Measurements from ENCODE around the gene CDC37L1.
A peak's percentile ranks its signal among the peaks of the same experiment; 100 is the strongest.
"Not testable (repeated sequence)": the region's sequence is repeated elsewhere in the genome, so short reads cannot be mapped to it uniquely, and the experiment has no call there.

CDC37L1 gene

DNA sequence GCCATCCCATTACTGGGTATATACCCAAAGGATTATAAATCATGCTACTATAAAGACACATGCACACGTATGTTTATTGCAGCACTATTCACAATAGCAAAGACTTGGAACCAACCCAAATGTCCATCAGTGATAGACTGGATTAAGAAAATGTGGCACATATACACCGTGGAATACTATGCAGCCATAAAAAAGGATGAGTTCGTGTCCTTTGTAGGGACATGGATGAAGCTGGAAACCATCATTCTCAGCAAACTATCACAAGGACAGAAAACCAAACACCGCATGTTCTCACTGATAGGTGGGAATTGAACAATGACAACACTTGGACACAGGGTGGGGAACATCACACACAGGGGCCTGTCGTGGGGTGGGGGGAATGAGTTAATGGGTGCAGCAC, 18.7 kb upstream of the CDC37L1 start:
- peaks cover 22% of the 10 kb centered on the region for H3K4me1 ChIP-seq (ENCODE audit: insufficient read depth, low read length)
- not testable (repeated sequence) for H3K27ac ChIP-seq (ENCODE audit: low read depth, low read length); H3K36me3 ChIP-seq (ENCODE audit: insufficient read depth, low read length); H3K27me3 ChIP-seq (ENCODE audit: control insufficient read depth in 1 of 2, insufficient read depth in 2 of 2, low read length in 2 of 2); H3K4me3 ChIP-seq (ENCODE audit: low read depth in 1 of 2, low read length in 2 of 2); H3K9me3 ChIP-seq (ENCODE audit: low read length); H3K9ac ChIP-seq (ENCODE audit: low read length)

GRCh38 chr9:4661165-4661564, 18.2 kb upstream of the CDC37L1 start:
- no peaks in the 10 kb centered on the region for H3K9me3 ChIP-seq (ENCODE audit: low read length)
- no peak overlapping the region for H3K9ac ChIP-seq (ENCODE audit: low read length)
- H3K4me3 ChIP-seq (ENCODE audit: low read depth in 1 of 2, low read length in 2 of 2), result no peak overlapping the region
- no peak overlapping the region for H3K27ac ChIP-seq (ENCODE audit: low read depth, low read length)
- H3K27me3 ChIP-seq (ENCODE audit: control insufficient read depth in 1 of 2, insufficient read depth in 2 of 2, low read length in 2 of 2), result no peaks in the 10 kb centered on the region
- peaks cover 27% of the 10 kb centered on the region for H3K4me1 ChIP-seq (ENCODE audit: insufficient read depth, low read length)
- H3K36me3 ChIP-seq (ENCODE audit: insufficient read depth, low read length), result no peaks in the 10 kb centered on the region

- Histone ChIP-seq H3K27me3 (ENCODE audit: control insufficient read depth in 1 of 2, insufficient read depth in 2 of 2, low read length in 2 of 2) (no peaks in the 10 kb centered on the region), H3K27ac (ENCODE audit: low read depth, low read length) (peak overlapping the region; percentile 71), H3K4me1 (ENCODE audit: insufficient read depth, low read length) (peaks cover 30% of the 10 kb centered on the region), H3K9me3 (ENCODE audit: low read length) (no peaks in the 10 kb centered on the region), H3K36me3 (ENCODE audit: insufficient read depth, low read length) (no peaks in the 10 kb centered on the region), H3K4me3 (ENCODE audit: low read depth in 1 of 2, low read length in 2 of 2) (peak overlapping the region; percentile 68 to 91), H3K9ac (ENCODE audit: low read length) (peak overlapping the region; percentile 59)
These were observed 17.8 kb upstream of the CDC37L1 start for GRCh38 chr9:4661611-4662010.

DNA sequence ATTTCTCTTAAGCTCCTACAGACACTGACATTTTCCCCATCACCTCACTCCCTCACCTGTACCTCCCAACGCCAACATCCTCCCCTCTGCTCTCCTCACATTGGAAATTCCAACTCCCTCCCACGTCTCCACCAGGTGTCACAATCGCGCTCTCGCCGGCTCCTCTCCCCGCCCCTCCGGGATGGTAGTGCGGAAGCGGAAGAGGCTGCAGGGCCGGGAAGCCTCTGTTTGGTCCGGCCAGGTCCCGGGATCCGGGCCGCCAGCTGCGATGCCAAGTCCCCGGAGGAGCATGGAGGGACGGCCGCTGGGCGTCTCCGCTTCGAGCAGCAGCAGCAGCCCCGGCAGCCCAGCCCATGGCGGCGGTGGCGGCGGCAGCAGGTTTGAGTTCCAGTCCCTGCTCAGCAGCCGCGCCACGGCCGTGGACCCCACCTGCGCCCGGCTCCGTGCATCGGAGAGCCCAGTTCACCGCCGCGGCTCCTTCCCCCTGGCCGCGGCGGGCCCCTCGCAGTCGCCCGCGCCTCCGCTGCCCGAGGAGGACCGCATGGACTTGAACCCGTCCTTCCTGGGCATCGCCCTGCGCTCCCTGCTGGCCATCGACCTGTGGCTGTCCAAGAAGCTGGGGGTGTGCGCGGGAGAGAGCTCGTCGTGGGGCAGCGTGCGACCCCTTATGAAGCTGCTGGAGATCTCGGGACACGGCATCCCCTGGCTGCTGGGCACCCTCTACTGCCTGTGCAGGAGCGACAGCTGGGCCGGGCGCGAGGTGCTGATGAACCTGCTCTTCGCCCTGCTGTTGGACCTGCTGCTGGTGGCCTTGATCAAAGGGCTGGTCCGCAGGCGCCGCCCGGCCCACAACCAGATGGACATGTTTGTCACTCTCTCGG, 17.0 kb upstream of the CDC37L1 start, which contains the start of gene PLPP6:
PLPP6 (plus strand) TSS at position 187 of the 881 bp plus-strand sequence; CDS start at position 269, 82 bp downstream.
- Histone ChIP-seq H3K27ac (ENCODE audit: low read depth, low read length) (peak within 1 kb of the TSS; percentile 71), H3K9me3 (ENCODE audit: low read length) (no peaks in the 10 kb centered on the region), H3K4me1 (ENCODE audit: insufficient read depth, low read length) (peaks cover 35% of the 10 kb centered on the region), H3K4me3 (ENCODE audit: low read depth in 1 of 2, low read length in 2 of 2) (peak within 1 kb of the TSS; percentile 68 to 91), H3K27me3 (ENCODE audit: control insufficient read depth in 1 of 2, insufficient read depth in 2 of 2, low read length in 2 of 2) (no peaks in the 10 kb centered on the region), H3K9ac (ENCODE audit: low read length) (peak within 1 kb of the TSS; percentile 59), H3K36me3 (ENCODE audit: insufficient read depth, low read length) (no peaks in the 10 kb centered on the region)

DNA sequence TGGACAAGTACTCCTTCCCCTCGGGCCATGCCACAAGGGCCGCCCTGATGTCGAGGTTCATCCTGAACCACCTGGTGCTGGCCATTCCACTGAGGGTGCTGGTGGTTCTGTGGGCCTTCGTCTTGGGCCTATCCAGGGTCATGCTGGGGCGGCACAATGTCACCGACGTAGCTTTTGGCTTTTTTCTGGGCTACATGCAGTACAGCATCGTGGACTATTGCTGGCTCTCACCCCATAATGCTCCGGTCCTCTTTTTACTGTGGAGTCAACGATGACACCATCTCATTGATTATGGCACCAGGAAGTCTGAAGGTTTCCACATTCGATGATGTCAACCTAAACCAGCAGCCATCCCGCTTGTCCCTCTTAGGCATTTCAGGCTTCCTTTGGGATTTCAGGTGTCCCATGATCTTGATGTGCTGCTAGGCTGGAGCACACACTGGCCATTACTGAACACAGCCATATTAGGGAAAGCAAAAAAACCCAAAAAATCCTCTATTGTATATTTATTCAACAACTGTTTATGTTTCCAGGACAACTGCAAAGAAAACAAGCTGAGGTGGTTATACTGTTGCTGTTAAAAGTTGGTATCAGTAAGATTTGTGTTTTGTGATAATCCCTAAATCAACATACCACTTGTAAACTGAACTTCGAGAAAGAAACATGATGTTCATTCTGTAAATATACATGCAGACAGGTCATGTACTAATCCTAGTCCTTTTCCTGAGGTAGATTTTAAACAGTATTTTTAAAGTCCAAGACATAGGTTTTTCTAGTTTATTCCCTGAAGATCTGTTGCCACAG, 16.2 kb upstream of the CDC37L1 start:
- Histone ChIP-seq H3K27ac (ENCODE audit: low read depth, low read length) (peak overlapping the region; percentile 71), H3K4me1 (ENCODE audit: insufficient read depth, low read length) (peaks cover 35% of the 10 kb centered on the region), H3K9ac (ENCODE audit: low read length) (no peak overlapping the region)

DNA sequence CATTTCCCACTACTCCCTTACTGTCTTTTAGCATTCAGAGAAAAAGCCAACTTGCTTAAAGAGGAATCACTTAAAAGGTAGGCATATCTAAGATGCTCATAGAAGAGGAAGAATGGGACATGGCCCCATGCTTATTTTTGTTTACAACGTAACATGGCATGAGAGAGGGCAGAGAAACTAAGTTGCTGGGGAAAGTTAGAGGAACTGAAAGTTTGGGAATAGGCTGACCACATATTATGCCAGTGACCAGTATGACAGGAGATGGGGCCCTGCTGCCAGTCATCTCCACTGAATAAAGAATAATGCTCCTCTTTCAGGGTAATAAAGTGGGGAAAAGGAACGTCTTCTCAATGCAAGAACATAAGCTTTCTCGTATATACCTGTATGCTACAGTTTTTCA, 15.4 kb upstream of the CDC37L1 start:
- Histone ChIP-seq H3K27ac (ENCODE audit: low read depth, low read length) (no peak overlapping the region), H3K4me3 (ENCODE audit: low read depth in 1 of 2, low read length in 2 of 2) (no peak overlapping the region), H3K9ac (ENCODE audit: low read length) (no peak overlapping the region), H3K9me3 (ENCODE audit: low read length) (no peaks in the 10 kb centered on the region), H3K27me3 (ENCODE audit: control insufficient read depth in 1 of 2, insufficient read depth in 2 of 2, low read length in 2 of 2) (no peaks in the 10 kb centered on the region), H3K4me1 (ENCODE audit: insufficient read depth, low read length) (peaks cover 35% of the 10 kb centered on the region), H3K36me3 (ENCODE audit: insufficient read depth, low read length) (no peaks in the 10 kb centered on the region)

More for the DNA sequence above, 16.2 kb upstream of the CDC37L1 start:
- Histone ChIP-seq H3K4me3 (ENCODE audit: low read depth in 1 of 2, low read length in 2 of 2) (peak overlapping the region; percentile 68 to 91), H3K27me3 (ENCODE audit: control insufficient read depth in 1 of 2, insufficient read depth in 2 of 2, low read length in 2 of 2) (no peaks in the 10 kb centered on the region), H3K9me3 (ENCODE audit: low read length) (no peaks in the 10 kb centered on the region), H3K36me3 (ENCODE audit: insufficient read depth, low read length) (no peaks in the 10 kb centered on the region)

DNA sequence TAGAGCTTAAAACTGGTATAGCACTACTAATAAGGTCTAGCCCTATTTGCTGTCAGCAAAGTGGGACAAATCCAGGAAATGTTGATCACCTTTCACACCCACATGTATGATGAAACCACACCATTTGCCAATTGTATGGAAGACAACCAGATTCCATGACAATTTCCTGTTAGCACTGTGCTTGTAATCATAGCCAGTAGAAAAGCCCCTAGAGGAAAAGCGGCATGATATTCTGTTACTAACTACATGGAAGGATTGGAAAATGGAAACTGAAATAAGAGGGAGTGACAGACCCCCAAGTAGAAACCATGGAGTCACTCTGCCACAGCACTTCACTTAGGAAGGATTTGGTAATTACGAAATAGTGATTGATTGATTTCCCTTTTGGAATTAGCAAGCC, 14.0 kb upstream of the CDC37L1 start:
- H3K9me3 ChIP-seq (ENCODE audit: low read length), result no peaks in the 10 kb centered on the region
- no peak overlapping the region for H3K4me3 ChIP-seq (ENCODE audit: low read depth in 1 of 2, low read length in 2 of 2)

GRCh38 chr9:4666042-4666699, 13.2 kb upstream of the CDC37L1 start, which contains the start of gene SPATA6L:
TSS of gene SPATA6L (minus strand) at chr9:4666480. CDS start at chr9:4666250, 230 bp downstream.
- Histone ChIP-seq H3K36me3 (ENCODE audit: insufficient read depth, low read length) (no peaks in the 10 kb centered on the region), H3K4me3 (ENCODE audit: low read depth in 1 of 2, low read length in 2 of 2) (peak within 1 kb of the TSS; percentile 44 to 61), H3K27ac (ENCODE audit: low read depth, low read length) (peak within 1 kb of the TSS; percentile 39), H3K4me1 (ENCODE audit: insufficient read depth, low read length) (peaks cover 35% of the 10 kb centered on the region), H3K9ac (ENCODE audit: low read length) (peak within 1 kb of the TSS; percentile 60), H3K9me3 (ENCODE audit: low read length) (no peaks in the 10 kb centered on the region), H3K27me3 (ENCODE audit: control insufficient read depth in 1 of 2, insufficient read depth in 2 of 2, low read length in 2 of 2) (no peaks in the 10 kb centered on the region)

More for the DNA sequence above, 14.0 kb upstream of the CDC37L1 start:
- Histone ChIP-seq H3K4me1 (ENCODE audit: insufficient read depth, low read length) (peaks cover 35% of the 10 kb centered on the region), H3K27me3 (ENCODE audit: control insufficient read depth in 1 of 2, insufficient read depth in 2 of 2, low read length in 2 of 2) (no peaks in the 10 kb centered on the region), H3K9ac (ENCODE audit: low read length) (no peak overlapping the region), H3K27ac (ENCODE audit: low read depth, low read length) (no peak overlapping the region), H3K36me3 (ENCODE audit: insufficient read depth, low read length) (no peaks in the 10 kb centered on the region)

DNA sequence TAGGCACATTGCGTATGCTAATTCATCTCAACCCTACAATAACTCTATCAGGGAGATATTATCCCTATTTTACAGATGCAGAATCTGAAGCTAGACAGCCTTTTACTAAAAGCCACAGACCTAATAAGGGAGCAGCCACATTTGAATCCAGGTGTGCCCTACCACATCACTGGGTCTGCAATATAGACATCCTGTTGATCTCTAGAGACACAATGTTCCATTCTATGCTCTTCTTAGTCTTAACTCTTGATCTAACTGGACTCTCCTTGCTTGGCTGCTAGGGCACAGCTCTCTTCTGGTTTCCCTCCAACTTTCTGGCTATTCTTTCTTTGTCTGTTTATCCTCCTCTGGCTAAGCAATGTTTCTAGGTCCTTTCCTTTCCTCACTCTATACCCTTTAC, 11.7 kb upstream of the CDC37L1 start:
- H3K36me3 ChIP-seq (ENCODE audit: insufficient read depth, low read length), result no peaks in the 10 kb centered on the region
- no peak overlapping the region for H3K4me3 ChIP-seq (ENCODE audit: low read depth in 1 of 2, low read length in 2 of 2)
- no peak overlapping the region for H3K27ac ChIP-seq (ENCODE audit: low read depth, low read length)
- H3K9ac ChIP-seq (ENCODE audit: low read length), result no peak overlapping the region
- no peaks in the 10 kb centered on the region for H3K9me3 ChIP-seq (ENCODE audit: low read length)
- H3K4me1 ChIP-seq (ENCODE audit: insufficient read depth, low read length), result peaks cover 26% of the 10 kb centered on the region
- no peaks in the 10 kb centered on the region for H3K27me3 ChIP-seq (ENCODE audit: control insufficient read depth in 1 of 2, insufficient read depth in 2 of 2, low read length in 2 of 2)

DNA sequence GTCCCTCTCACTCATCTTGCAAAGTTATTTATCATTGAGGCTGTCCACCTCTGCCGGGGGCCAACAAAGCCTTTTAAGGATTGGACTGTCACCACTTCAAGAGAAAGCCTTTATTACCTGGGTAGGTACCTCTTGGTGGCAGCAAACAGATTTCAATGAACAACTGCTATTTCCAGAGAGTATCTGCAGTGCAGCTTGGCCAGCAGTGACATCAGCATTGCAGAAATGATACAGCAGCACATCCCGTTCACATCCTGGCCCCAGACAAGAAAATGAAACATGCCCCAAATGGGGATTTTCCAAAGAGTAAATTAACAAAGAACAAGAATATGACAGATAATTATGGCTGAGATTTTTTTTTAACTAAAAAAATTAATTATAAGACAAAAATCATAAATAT, 10.8 kb upstream of the CDC37L1 start:
- no peaks in the 10 kb centered on the region for H3K9me3 ChIP-seq (ENCODE audit: low read length)
- H3K4me3 ChIP-seq (ENCODE audit: low read depth in 1 of 2, low read length in 2 of 2), result no peak overlapping the region
- peaks cover 18% of the 10 kb centered on the region for H3K4me1 ChIP-seq (ENCODE audit: insufficient read depth, low read length)
- H3K36me3 ChIP-seq (ENCODE audit: insufficient read depth, low read length), result no peaks in the 10 kb centered on the region
- H3K27ac ChIP-seq (ENCODE audit: low read depth, low read length), result no peak overlapping the region
- H3K9ac ChIP-seq (ENCODE audit: low read length), result no peak overlapping the region
- H3K27me3 ChIP-seq (ENCODE audit: control insufficient read depth in 1 of 2, insufficient read depth in 2 of 2, low read length in 2 of 2), result no peaks in the 10 kb centered on the region

- no peak overlapping the region for H3K27ac ChIP-seq (ENCODE audit: low read depth, low read length)
- H3K36me3 ChIP-seq (ENCODE audit: insufficient read depth, low read length), result no peaks in the 10 kb centered on the region
- H3K4me1 ChIP-seq (ENCODE audit: insufficient read depth, low read length), result peaks cover 18% of the 10 kb centered on the region
- no peaks in the 10 kb centered on the region for H3K27me3 ChIP-seq (ENCODE audit: control insufficient read depth in 1 of 2, insufficient read depth in 2 of 2, low read length in 2 of 2)
- H3K9ac ChIP-seq (ENCODE audit: low read length), result no peak overlapping the region
- no peaks in the 10 kb centered on the region for H3K9me3 ChIP-seq (ENCODE audit: low read length)
- H3K4me3 ChIP-seq (ENCODE audit: low read depth in 1 of 2, low read length in 2 of 2), result no peak overlapping the region
These were observed 9.5 kb upstream of the CDC37L1 start for GRCh38 chr9:4669890-4670289.

Measured in muscle layer of colon (tissue), 2 donors.